ENCODE data around the gene ADCY2. TPM values are rescaled to one million over a fixed set of nuclear protein-coding genes. Genes with fewer than 3 reads are reported as not detected.

The ADCY2 gene
- total RNA-seq, 1 donor from 2014 or later: 0.95 TPM

DNA sequence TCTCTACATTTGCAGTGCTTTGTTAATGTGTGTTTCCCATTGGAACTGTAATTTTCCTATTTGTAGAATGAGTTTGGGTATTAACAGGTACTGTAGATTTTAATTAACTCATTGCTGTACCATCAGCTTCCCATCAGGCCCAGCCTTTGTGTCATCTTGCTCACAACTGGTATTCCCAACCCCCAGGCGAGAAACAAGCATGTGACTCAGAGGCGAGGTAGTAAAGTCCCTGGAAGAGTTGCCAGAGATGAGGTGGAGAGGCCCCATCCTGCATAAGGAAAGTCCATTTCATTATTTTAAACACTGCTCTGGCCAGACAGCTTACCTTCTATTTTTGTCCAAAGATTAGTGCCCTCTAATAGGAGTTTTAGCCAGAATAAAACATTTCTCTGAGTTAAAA is 29.9 kb downstream of the ADCY2 start:
- no peak overlapping the region for H3K4me3 Mint-ChIP-seq (ENCODE audit: unreplicated experiment)
- H3K9me3 Mint-ChIP-seq (ENCODE audit: low read depth): no peaks in the 10 kb centered on the region
- peaks cover 1% of the 10 kb centered on the region for H3K4me1 Mint-ChIP-seq (ENCODE audit: low read depth)
- TF ChIP-seq, protein P1, sequence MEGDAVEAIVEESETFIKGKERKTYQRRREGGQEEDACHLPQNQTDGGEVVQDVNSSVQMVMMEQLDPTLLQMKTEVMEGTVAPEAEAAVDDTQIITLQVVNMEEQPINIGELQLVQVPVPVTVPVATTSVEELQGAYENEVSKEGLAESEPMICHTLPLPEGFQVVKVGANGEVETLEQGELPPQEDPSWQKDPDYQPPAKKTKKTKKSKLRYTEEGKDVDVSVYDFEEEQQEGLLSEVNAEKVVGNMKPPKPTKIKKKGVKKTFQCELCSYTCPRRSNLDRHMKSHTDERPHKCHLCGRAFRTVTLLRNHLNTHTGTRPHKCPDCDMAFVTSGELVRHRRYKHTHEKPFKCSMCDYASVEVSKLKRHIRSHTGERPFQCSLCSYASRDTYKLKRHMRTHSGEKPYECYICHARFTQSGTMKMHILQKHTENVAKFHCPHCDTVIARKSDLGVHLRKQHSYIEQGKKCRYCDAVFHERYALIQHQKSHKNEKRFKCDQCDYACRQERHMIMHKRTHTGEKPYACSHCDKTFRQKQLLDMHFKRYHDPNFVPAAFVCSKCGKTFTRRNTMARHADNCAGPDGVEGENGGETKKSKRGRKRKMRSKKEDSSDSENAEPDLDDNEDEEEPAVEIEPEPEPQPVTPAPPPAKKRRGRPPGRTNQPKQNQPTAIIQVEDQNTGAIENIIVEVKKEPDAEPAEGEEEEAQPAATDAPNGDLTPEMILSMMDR (IDR thresholded peaks at IDR 0.05): no peak
- DNase-seq (ENCODE audit: low spot score): no peak
- H3K27me3 Mint-ChIP-seq (ENCODE audit: low read depth): peaks cover 8% of the 10 kb centered on the region
- H3K36me3 Mint-ChIP-seq (ENCODE audit: low read depth): no peaks in the 10 kb centered on the region
- no peak overlapping the region for H3K27ac Mint-ChIP-seq (ENCODE audit: unreplicated experiment)

- Mint-ChIP-seq H3K4me1 (ENCODE audit: low read depth) (no peaks in the 10 kb centered on the region), H3K4me3 (ENCODE audit: unreplicated experiment) (no peak overlapping the region), H3K9me3 (ENCODE audit: low read depth) (no peaks in the 10 kb centered on the region), H3K27ac (ENCODE audit: unreplicated experiment) (no peak overlapping the region), H3K27me3 (ENCODE audit: low read depth) (peaks cover 5% of the 10 kb centered on the region), H3K36me3 (ENCODE audit: low read depth) (no peaks in the 10 kb centered on the region)
- DNase-seq (ENCODE audit: low spot score): no peak
- TF ChIP-seq, protein P1 (IDR thresholded peaks at IDR 0.05): no peak
Measured at GRCh38 chr5:7426284-7426683, 30.3 kb downstream of the ADCY2 start.

DNA sequence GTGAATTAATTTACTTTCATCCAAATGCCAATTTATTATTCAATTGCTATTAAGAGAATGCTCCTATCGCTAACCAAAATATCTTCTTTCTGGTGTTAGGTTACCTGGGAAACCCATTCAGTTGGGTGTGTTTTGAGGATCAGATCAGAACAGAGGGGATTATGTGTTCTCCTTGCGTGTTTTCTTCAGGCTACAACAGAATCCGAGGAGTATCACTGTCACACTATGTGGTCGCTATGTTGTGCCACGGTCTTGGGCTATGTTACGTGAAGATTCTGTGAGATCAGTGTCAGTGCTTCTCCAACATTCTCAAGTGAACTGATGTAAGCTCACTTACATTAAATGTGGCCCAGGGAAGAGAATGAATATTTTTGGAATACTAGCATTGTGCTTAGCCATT is 39.0 kb downstream of the ADCY2 start:
- Mint-ChIP-seq H3K27ac (ENCODE audit: unreplicated experiment) (no peak overlapping the region), H3K4me1 (ENCODE audit: low read depth) (no peaks in the 10 kb centered on the region), H3K36me3 (ENCODE audit: low read depth) (no peaks in the 10 kb centered on the region), H3K9me3 (ENCODE audit: low read depth) (peaks cover 4% of the 10 kb centered on the region), H3K27me3 (ENCODE audit: low read depth) (peaks cover 4% of the 10 kb centered on the region), H3K4me3 (ENCODE audit: unreplicated experiment) (no peak overlapping the region)
- TF ChIP-seq, protein P1 (IDR thresholded peaks at IDR 0.05): no peak
- no peak for DNase-seq (ENCODE audit: low spot score)

- Mint-ChIP-seq H3K4me3 (ENCODE audit: unreplicated experiment) (no peak overlapping the region), H3K27me3 (ENCODE audit: low read depth) (peaks cover 4% of the 10 kb centered on the region), H3K27ac (ENCODE audit: unreplicated experiment) (no peak overlapping the region), H3K4me1 (ENCODE audit: low read depth) (no peaks in the 10 kb centered on the region), H3K9me3 (ENCODE audit: low read depth) (peaks cover 4% of the 10 kb centered on the region), H3K36me3 (ENCODE audit: low read depth) (no peaks in the 10 kb centered on the region)
- DNase-seq (ENCODE audit: low spot score): no peak
- TF ChIP-seq, protein P1 (IDR thresholded peaks at IDR 0.05): no peak
Measured at GRCh38 chr5:7435503-7435902, 39.6 kb downstream of the ADCY2 start.

DNA sequence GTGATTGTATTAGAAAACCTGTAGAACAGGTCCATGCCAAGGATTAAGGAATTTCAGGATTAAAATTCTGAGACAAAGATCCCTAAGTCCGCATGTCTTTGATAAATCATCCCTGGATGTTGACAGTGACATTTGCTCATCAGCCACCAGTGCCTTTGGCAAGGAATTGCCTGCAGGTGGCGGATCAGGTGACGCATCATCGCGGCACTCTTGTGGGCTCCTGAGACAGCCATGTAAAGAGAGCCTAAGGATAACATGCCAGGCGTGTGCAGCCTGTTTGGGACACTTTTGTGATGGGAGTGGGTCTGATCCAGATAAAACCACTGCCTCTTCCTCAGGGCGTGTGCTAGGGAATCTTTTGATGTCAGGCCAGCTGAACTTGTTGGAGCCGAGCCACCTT is 40.6 kb downstream of the ADCY2 start:
- peaks cover 8% of the 10 kb centered on the region for H3K27me3 Mint-ChIP-seq (ENCODE audit: low read depth)
- TF ChIP-seq, protein P1 (IDR thresholded peaks at IDR 0.05): no peak
- H3K4me1 Mint-ChIP-seq (ENCODE audit: low read depth): no peaks in the 10 kb centered on the region
- no peak overlapping the region for H3K4me3 Mint-ChIP-seq (ENCODE audit: unreplicated experiment)
- peaks cover 8% of the 10 kb centered on the region for H3K9me3 Mint-ChIP-seq (ENCODE audit: low read depth)
- no peaks in the 10 kb centered on the region for H3K36me3 Mint-ChIP-seq (ENCODE audit: low read depth)
- H3K27ac Mint-ChIP-seq (ENCODE audit: unreplicated experiment): no peak overlapping the region
- DNase-seq (ENCODE audit: low spot score): no peak

Data from chondrocyte (in vitro differentiated cells).